ENCODE measurements around the gene TBX3. TPM values are rescaled to one million over a fixed set of nuclear protein-coding genes. Genes with fewer than 3 reads are reported as not detected.

The TBX3 gene
- total RNA-seq, 1 donor from 2014 or later, result 2.4 TPM

DNA sequence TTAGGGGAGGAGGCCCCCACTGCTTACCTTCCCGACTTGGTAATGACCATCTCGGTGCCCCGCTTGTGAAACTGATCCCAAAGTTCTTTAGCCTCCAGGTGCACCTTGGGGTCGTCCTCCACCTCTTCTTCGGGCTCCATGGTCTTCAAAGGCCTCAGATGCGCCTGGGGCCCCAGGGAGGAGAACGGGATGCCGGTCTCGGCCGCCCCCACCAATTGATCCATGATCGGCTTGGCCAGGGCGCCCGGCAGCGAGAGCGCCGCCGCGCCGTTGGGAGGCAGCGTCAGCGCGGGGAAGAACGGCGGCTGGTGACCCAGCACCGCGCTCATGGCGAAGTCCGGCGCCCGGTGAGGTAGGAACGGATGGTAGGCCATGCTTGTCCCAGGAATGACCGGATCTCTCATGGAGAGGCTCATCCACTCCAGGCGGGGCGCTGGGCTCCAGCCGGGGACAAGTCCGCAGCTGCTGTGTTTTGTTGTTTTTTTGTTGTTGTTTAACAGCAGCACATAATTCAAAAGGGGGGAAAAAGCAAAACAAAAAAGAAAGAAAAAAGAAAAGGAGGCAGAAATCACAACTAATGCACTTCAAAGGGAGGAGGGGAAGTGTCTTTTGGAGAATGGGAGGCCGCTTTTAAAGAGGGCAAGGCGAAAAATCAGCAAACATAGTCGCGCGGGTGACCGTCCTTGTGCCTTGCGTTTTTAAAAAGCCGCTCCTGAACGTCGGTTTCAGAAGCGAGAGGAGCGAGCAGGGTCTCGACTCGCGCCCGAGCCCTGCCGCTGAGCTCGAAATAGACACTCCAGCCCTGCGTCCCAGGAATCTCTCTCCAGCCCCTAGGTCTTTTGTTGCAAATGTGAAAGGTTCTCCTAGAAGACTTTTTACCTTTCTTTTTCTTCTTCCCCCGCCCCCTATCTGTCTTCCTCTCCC, 928 bp downstream of the TBX3 start:
- ATAC-seq, result no peak

DNA sequence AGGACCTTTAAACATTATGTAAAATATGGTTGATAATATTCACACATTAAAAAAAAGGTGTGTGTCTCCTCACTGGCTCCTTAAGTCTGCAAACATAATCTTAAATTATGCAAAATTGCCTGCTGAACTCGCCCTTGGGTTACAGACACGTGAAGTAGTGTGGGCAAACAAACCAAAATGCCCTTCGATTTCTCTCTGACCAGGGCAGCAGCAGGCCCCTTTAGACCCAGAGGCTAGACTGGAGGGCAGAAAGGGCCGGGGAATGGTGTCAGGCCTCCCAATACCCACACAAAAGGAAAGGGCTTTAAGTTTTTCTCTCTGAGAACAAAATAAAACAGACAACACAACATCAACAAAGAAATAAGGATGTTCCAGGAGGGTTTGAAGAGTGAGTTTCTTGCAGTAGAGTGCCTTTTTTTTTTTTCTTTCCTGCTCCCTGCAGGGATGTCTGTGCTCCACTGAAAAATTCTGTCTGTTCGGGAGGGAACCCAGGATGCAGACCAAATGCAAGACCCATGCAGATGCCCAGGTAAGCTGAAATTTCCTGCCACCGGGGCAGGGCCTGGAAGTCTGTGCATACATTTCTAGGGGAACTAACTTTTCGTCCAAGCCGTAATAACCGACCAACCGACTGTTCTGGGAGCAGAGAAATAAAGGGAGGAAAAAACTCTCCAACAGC, 1.7 kb downstream of the TBX3 start:
- ATAC-seq, result no peak

DNA sequence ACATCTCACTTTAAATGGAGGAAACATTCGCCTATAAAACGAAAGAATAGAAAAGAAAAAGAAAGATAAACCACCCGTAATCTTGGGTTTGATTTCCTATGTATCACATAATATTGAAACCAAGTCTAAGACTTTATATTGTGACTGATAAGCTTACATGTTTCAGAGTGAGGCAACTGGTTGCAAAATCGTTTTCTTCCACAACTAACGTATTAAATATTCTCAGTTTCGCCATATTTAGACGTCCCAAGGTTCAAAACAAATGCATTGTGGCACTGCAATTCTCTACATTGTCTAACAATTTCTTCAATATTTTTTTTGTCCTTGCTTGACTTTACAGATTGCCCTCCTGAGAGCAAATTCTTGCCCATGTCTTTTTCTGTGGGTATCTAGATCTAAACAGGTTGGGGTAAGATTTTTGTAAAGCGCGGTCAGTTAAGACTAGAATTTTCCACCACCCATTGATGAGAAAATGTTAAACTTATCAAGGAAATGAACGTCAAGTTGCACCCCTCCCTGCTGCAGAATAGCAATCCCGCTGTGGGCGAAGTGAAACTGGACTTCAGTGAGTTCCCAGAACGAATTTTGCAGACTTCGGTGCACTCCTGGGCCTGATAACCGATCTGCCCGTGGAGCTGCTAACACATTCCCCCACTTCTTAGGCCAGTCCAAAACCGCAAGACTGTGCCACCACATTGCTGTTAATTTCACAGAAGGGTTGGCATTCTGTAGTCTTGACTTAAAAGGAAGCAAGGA, 2.7 kb downstream of the TBX3 start:
- ATAC-seq, result no peak

DNA sequence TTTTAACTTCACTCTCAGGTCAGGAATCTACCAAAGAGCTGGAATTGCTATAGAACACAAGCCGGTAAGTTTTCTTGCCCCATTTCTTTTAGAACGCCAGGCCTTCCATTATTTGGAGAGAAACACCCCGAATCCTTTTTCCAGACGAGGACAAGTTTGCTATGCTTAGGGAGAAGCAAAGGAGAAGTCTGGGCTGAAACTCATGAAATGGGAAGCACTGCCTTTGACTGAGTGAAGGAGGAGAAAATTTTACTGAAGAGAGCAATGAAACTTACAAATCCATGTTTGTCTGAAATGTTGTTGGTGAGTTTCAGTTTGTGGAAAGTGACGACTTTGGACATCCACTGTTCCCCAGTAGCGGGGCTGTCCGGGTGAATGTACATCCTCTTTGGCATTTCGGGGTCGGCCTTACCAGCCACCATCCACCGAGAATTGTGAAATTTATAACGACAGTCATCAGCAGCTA, 3.3 kb downstream of the TBX3 start:
- ATAC-seq, result no peak

DNA sequence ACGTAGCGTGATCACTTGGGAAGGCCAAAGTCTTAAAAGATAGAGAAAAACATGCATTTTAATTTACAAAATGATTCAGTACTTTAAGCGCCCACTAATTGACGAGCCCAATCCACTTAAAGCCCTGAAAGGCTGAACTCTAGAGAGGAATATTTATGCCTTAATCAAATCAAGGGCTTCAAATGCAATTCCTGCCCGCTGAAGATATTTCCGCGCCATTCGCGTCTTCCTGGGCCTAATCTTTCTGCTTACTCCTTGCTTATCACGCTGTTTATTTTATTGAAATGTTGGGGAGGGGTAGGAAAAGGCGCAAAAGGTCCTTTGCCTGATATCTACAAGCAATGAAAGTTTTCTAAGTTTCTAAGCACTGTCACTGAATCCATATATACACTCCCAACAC, 4.0 kb downstream of the TBX3 start:
- no peak for ATAC-seq

DNA sequence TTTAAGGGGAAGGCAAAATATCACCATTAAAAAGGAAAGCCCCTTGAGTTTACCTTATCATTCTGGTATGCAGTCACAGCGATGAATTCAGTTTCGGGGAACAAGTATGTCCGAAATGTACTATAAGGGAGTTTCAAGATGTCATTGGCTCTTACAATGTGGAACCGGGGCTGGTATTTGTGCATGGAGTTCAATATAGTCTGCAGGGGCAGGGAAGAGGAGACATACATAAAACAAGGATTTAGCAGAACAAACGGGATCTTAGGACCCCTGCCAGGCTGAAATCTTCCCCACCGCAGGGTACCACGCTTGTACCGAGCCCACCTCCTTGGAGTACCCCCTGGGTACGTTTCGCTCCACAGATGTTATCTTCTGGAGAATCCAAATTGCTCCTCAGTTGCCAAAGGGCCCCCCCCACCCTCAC, 4.5 kb downstream of the TBX3 start:
- no peak for ATAC-seq

DNA sequence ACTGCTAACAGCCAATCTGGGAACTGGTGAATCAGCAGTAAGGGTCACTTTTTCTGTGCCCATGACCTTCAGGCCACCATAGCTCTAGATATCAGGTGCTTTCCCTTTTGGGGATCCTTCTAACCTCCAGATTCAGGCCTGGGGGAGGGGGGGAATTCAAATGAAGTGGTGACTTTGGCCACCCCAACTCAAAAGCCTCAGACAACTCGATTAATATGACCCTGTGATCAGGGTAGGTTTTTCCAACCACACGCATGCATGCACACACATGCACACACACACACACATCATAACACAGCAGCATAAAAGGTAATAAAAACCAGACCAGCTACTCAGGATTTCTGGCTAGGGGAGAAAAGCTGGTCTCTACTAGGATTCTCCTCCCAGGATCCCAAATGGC, 5.3 kb downstream of the TBX3 start:
- ATAC-seq, result no peak

DNA sequence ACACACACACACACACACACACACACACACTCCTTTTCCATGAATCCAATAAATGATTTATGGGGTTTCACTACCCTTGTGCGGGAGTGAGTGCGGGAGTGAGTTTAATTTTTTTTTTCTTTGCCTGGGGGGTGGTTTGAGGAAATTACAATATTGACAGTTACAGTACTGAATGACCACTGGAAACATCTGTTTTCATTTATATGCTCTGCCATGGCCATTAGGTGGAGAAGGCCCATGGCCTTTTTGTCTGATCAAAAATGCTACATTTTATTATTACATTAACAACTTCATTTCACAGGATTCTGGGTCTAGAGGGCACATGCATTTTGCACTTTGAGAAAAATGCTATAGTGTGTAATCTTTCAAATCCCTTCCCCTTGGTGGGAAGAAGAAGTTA, 5.9 kb downstream of the TBX3 start:
- ATAC-seq, result no peak

DNA sequence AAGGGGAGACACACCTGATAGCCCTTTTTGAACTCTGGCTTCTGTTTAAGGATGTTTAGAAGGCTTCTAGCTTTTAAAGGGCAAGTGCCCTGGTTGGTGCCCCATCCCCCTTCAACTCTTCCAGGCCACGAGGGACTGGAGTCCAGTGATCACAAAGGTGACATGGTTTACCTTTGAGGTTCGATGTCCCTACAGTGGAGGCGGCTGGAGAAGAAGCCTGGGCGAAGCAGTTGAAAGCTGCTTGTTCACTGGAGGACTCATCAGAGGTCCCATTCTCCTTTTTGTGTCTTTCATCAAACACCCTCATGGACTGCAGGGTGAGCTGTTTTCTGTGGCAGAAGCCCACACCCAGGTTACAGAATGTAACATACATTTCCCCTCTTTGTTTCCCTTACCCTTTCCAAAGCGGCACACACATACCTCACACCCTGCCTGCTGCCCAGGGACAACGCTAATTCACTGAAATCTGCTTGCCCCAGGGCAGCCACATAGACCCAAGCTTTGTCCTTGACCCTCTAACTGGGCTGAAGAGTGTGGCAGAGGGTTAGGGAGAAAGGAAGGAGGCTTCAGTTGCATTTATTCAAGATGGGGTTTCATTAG, 7.7 kb downstream of the TBX3 start:
- no peak for ATAC-seq

DNA sequence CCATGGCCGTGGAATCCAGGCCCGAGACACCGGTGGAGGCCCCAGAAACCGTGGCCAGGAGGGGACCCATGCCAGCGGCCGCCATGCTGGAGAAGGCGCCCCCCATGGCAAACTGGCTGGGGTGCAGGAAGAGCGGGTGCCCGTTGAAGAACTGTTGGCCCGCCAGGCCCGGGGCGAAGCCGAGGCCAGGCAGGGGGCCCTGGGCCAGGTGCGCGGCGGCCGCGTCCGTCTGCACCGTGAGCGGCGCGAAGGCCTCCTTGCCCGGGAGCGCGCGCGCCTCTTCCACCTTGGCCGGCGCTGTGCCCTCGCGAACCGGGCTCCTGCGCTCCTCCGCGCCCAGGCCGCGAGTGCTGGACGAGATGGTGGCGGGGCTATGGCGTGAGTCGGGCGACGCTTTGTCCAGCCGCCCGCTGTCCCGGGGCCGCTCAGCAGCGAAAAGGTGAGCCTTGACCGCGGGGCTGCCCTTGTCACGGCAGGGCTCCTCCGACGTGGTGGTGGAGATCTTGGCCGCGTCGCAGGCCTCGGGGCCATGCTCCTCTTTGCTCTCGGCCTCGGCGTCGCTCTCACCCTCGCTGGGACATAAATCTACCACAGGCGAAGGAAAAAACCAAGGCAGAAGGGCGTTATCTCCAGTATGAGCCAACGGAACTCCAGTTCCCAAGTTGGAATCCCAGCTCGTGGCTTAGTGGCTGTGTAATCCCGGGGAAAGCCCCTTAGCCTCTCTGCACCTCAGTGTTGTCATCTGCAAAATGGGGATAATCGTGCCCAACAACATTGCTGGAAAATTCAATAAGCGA, 9.5 kb downstream of the TBX3 start:
- no peak for ATAC-seq

DNA sequence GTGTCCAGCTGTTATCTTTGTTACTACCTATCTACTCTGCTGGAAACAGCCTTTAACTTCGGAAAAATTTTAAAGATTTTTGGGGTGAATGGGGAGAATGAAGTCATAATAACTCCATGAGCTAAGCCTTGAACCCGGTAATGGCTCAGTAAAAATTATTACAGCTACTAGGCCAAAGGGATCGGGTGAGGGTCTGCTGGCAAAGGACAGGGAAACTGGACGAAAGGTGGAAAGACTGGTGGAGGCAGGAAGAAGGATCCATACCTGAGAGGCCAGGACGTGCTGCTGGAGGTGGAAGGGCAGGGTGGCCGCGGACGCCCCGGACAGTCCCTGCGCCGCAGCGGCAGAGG, 10.1 kb downstream of the TBX3 start:
- ATAC-seq, result no peak

DNA sequence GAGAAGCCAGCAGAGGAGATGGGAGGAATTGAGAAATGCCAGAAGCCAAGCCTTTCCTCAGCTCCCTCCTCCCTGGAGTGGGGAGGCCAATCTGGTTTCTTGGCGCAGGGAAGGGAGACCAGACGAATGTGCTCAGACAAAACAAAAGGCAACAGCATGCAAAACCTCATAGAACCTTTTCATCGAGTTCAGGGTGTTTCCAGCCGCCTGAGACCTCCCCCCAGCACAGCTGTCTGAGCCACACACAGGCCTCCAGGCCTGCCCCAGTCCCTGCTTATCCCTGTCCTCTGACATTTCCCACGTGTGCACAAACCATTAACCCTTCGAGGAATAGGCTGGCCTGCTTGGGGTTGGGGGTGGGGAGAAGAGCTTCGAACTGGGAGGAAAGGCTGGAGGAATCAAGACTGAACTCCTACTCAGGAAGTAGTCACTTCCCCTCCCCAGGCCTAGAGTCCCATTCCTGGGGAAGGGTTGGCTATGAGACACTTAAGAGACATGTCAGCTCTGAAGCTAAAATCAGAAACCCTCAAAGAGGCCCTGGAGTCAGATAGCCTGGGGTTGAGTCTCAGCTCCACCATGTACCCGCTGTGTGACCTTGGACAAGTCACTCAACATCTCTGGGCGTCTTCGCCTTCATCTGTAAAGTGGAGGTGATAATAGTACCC, 10.7 kb downstream of the TBX3 start:
- ATAC-seq, result no peak

DNA sequence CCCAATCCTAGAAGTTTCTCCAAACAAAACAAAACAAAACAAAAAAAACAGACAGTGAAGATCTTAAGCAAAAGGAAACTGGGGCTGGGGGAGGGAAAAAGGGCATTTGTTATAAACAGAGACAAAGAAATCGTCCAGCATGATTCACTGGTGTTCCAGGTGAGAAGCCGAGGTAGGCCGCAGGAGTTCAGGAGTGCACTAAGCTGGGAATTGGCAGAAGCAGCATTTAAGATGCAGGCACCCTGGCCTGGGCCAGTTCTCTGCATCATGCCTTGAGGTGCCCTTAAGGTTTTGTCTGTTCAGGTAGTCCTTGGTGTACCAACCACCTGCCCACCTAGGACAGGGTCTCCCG, 11.2 kb downstream of the TBX3 start:
- no peak for ATAC-seq

DNA sequence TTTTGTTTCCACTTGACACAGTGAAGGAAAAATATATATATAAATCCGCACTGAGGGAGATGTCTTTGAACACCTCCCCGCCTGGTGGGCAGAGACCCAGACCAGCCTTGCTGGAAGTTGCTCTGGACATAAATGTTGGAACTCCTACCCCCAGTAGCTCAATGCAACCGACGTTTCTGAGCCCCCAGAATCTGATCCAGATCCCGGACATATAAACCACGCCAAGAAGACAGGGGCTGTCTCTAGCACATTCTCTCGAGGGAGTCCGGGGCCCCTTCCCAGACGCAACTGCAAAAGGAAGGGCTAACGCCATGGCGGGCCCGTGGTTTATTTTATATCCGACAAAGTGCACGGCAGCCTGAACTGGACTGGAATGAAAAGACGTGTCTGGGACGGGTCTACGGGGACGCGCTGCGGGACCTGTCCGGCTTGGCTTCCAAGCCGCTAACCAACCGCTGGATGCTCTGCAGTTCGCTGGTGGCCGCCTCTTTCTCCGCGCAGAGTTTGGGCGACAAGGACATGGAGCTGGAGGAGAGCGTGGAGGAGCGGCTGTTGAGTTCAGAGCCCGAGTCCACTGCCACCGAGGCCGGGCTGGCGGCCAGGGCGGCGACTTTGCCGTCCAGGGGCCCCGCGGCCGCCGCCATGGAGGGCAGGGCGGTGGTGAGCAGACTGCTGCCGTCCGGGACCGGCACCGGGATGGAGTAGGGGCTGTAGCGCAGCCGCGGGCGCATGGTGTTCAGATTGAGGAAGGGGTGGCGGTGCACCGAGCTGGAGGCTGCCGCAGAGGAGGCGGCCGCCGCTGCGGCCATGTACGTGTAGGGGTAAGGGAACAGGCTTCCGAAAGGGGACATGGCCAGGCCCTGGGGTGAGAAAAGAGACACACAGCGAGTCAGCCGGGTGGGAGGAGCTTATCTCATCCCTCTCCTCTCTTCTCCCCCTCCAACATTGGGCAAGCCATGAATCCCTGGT, 12.2 kb downstream of the TBX3 start:
- no peak for ATAC-seq

DNA sequence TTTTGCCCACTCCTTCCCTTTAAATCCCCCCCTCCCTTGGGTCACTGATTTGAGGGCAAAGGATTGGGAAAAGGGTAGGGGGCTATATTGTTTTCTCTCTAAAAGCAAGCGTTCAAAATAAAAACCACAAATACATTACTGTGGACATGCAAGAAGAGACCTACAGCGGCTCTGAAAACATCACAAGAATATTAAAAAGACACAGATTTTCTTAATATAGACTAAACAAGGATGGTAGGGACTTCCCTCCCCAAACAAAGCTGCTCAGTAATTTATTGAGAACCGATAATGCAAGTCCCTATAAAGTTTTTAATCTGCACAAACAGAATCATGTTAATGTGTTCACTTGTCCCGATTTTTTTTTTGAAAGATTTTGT, 12.9 kb downstream of the TBX3 start:
- ATAC-seq, result no peak

DNA sequence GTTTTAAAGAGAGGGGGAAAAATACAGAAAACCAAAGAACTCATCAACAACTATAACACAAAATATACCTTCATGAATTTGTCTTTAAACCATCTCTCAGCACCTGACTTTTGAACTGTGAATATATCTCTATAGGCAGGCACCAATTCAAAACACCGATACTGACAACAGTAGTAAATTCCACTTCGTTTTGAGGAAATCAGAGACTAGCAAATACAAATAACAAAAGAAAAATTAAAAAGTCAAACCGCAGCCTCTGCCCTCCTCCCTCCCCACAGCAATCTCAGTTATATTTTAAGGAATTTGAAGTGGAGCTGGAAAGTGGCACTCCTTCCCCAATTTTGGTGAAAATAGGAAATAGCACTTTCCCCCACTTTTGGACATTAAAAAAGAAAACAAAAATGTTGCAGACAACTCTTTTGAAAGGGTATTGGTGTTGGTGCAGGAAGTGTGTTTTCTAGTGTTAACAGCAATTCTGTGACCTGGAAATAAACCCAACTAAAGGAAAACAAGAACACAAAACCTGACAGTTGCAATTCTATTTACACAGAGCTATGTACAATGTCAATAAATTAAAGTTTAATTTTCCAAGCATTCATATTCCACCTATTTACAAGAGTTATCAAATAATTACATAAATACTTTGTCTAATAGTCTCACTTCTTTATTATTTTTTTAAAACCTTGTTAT, 13.5 kb downstream of the TBX3 start:
- ATAC-seq, result no peak

DNA sequence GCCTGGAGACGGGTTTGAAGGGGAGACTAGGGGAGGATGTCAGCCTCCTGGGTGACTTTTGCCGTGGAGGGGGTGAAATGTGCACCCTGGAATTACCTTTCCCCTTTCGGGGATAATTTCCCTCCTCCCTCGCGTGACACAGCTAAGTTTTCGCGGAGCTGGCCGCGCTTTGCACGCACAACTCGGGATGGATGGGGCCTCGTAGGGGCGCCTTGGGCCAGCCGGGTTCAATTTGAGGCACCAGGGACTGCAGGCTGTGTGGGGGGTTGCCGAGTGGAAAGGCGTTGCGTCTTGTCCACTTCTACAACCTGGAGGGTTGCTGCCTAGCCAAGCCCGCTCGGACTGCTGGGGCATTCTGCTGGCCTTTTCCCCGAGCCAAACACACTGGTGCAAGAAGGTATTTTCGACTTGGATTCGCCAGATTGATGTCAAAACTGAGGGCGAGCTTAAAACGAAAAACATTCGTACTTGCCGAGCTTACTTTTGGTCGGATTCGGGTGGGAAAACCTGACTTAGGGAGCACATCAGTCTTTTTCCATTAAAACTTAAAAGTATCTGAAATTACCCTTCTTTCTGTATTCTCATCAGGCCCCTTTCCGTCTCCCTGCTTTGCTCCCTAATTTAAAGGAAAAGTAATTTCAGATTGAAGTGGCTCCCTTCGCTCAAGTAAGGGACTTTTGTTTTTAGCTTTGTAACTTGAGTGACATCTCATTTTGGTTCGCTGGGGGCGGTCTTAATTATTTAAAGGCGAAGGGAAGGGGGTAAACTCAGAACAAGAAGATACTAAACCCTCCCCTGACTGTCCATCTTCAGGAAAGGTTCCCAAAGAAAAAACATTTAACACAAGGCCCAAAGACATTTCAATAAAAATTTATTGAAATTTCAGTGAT, 14.3 kb downstream of the TBX3 start:
- ATAC-seq, result no peak

DNA sequence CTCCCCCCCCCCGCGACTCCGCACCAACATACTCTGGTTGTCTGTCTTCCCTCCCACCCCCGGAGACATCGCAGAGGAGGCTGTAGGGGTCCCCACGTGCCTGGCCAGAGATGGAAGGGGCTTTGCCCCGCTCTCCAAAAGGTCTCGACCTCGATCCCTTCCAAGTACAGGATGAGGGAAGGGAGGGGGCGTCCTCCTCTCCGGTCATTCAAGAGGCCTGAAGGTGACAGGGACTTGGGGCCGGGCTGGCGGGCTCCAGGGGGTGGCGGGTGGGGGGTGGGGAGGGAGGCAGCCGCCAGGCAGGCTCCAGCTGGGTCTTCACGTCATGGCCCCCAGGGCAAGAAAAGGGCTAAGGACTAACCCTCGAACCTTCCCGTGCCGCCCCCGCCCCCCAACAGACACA, 15.1 kb downstream of the TBX3 start:
- no peak for ATAC-seq
